Mesangial cell (primary cell): ENCODE results near the gene ADAMTS20. TPM values are rescaled to one million over a fixed set of nuclear protein-coding genes. Genes with fewer than 3 reads are reported as not detected.

ENCODE experiments used
- total RNA-seq: library from RNA; depleted of rRNA; stranded (reverse); fragments of >200 nt; gene quantifications from 2 replicates; pipeline ENCODE4 v1.2.3, GENCODE V29; 2015

ADAMTS20 gene, protein sequence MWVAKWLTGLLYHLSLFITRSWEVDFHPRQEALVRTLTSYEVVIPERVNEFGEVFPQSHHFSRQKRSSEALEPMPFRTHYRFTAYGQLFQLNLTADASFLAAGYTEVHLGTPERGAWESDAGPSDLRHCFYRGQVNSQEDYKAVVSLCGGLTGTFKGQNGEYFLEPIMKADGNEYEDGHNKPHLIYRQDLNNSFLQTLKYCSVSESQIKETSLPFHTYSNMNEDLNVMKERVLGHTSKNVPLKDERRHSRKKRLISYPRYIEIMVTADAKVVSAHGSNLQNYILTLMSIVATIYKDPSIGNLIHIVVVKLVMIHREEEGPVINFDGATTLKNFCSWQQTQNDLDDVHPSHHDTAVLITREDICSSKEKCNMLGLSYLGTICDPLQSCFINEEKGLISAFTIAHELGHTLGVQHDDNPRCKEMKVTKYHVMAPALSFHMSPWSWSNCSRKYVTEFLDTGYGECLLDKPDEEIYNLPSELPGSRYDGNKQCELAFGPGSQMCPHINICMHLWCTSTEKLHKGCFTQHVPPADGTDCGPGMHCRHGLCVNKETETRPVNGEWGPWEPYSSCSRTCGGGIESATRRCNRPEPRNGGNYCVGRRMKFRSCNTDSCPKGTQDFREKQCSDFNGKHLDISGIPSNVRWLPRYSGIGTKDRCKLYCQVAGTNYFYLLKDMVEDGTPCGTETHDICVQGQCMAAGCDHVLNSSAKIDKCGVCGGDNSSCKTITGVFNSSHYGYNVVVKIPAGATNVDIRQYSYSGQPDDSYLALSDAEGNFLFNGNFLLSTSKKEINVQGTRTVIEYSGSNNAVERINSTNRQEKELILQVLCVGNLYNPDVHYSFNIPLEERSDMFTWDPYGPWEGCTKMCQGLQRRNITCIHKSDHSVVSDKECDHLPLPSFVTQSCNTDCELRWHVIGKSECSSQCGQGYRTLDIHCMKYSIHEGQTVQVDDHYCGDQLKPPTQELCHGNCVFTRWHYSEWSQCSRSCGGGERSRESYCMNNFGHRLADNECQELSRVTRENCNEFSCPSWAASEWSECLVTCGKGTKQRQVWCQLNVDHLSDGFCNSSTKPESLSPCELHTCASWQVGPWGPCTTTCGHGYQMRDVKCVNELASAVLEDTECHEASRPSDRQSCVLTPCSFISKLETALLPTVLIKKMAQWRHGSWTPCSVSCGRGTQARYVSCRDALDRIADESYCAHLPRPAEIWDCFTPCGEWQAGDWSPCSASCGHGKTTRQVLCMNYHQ (N-terminal part only)
- not detected in 2 replicates for total RNA-seq

DNA sequence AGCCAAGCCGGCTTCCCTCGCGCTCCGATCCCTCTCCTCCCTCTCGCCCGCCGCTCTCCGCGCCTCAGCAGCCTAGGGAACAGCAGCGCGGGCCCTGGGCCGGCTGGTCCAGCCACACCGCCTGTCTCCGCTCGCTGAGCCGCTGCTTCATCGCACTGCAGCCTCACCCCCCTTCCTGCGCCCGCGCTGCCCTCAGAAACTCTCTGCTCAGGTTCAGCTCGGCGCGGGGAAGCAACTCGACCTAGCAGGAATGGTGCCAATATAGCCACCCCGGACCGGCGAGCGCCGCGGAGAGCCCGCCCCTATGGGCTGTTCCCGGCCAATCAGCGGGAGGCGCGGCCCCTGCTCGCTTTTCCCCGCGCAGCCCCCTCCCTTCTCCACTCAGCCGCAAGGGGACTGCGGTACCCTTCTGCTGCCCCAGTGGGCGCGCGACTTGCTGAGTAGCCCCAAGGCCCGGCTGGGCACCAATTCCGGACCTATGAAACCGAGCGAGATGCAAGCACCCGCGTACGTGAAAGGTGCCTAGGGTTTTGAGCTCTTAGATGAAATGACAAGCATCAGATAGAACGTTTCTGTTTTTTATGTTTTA is at the start of gene ADAMTS20:
TSS of gene ADAMTS20 (minus strand) at position 233 of the 589 bp plus-strand sequence. CDS start 282 bp downstream, outside the sequence.

Other genes with a start within 250 kb of the ADAMTS20 start
- gene PUS7L, start 206.6 kb upstream of the ADAMTS20 start, total RNA-seq = 4.7 and 7.2 TPM in 2 replicates
- 7.3 and 11.5 TPM in 2 replicates for gene IRAK4, start 206.7 kb upstream of the ADAMTS20 start, total RNA-seq